Caco-2 (cell line): ENCODE results near the gene URI1. TPM values are rescaled to one million over a fixed set of nuclear protein-coding genes. Genes with fewer than 3 reads are reported as not detected.

ENCODE experiments used
- BruUV-seq: library from RNA; stranded (reverse); fragments of 400-500 nt; replicated peaks from 2 replicates; lab custom pipeline; 2021; lab: Mats Ljungman, UMichigan
- CTCF ChIA-PET: fragments of 300-600 bp; sonication (Branson Sonifier 250); formaldehyde crosslinking; loops from one replicate; lab custom pipeline; 2022; ENCODE audit warnings: antibody characterized with exemption; lab: Charles Lee
- POLR2A ChIA-PET: fragments of 300-600 bp; sonication (Branson Sonifier 250); formaldehyde crosslinking; loops from one replicate; lab custom pipeline; 2022; ENCODE audit warnings: antibody characterized with exemption; lab: Charles Lee
- DNase-seq, 2 experiments: peaks; one replicate each; pipeline versions ENCODE4 v3.0.0 to v3.0.0-alpha.2; 2020 to 2022
- H3K27me3 ChIP-seq: replicated peaks from 2 replicates; pipeline ENCODE4 v1.6.0; 2011; ENCODE audit warnings: low read length; ENCODE audit not compliant: control insufficient read depth, insufficient read depth
- H3K36me3 ChIP-seq: 2 replicates; pipeline ENCODE4 v1.5.1; 2011; ENCODE audit warnings: low read length; ENCODE audit not compliant: control insufficient read depth, insufficient read depth
- H3K4me1 ChIP-seq: fragments of 250-450 bp; sonication (Bioruptor Pico); 2 replicates; pipeline ENCODE4 v1.5.1; 2020; ENCODE audit warnings: mild to moderate bottlenecking
- H3K4me3 ChIP-seq: 2 replicates; pipeline ENCODE4 v1.5.1; 2011; ENCODE audit warnings: low read depth, mild to moderate bottlenecking, control low read depth, low read length
- H3K9me3 ChIP-seq: fragments of 250-450 bp; sonication (Bioruptor Pico); 2 replicates; pipeline ENCODE4 v1.5.1; 2020; ENCODE audit warnings: mild to moderate bottlenecking, moderate library complexity
- H3K27ac Mint-ChIP-seq: one replicate; pipeline ENCODE4 v1.8.0; 2022; ENCODE audit warnings: mixed read lengths; ENCODE audit not compliant: unreplicated experiment
- H3K27me3 Mint-ChIP-seq: one replicate; pipeline ENCODE4 v1.8.0; 2022; ENCODE audit warnings: mixed read lengths; ENCODE audit not compliant: insufficient read depth, unreplicated experiment
- H3K36me3 Mint-ChIP-seq: one replicate; pipeline ENCODE4 v1.8.0; 2022; ENCODE audit warnings: mild to moderate bottlenecking, mixed read lengths; ENCODE audit not compliant: insufficient read depth, unreplicated experiment
- H3K4me1 Mint-ChIP-seq: one replicate; pipeline ENCODE4 v1.8.0; 2022; ENCODE audit warnings: low read depth, mixed read lengths; ENCODE audit not compliant: unreplicated experiment
- H3K4me3 Mint-ChIP-seq: one replicate; pipeline ENCODE4 v1.8.0; 2022; ENCODE audit warnings: mild to moderate bottlenecking, moderate library complexity, mixed read lengths; ENCODE audit not compliant: unreplicated experiment
- H3K9me3 Mint-ChIP-seq: one replicate; pipeline ENCODE4 v1.8.0; 2022; ENCODE audit warnings: mixed read lengths; ENCODE audit not compliant: unreplicated experiment
- CTCF ChIP-seq, 2 experiments: fragments of 200-600 bp in 1 of 2; IDR thresholded peaks; 1 replicate in 1 of 2; 2 replicates in 1 of 2; pipeline versions ENCODE4 v1.5.1 to v1.8.0; 2011 to 2022; ENCODE audit warnings: antibody characterized with exemption in 1 of 2, control low read depth in 1 of 2, inconsistent platforms in 1 of 2, low read depth in 1 of 2, low read length in 1 of 2, mild to moderate bottlenecking in 1 of 2, moderate library complexity in 1 of 2; ENCODE audit not compliant: insufficient read depth in 1 of 2, severe bottlenecking in 1 of 2, unreplicated experiment in 1 of 2
- intact Hi-C: fragments of 100-400 bp; cut with micrococcal nuclease; formaldehyde crosslinking; loops from one replicate; pipeline ENCODE4 v1.10.0; 2022; ENCODE audit not compliant: unreplicated experiment
- total RNA-seq: library from RNA; stranded (reverse); gene quantifications from 2 replicates; pipeline ENCODE4 v1.2.3, GENCODE V29; 2022

URI1 gene
- total RNA-seq, 1 experiment from 2014 or later, result 59.5 TPM

GRCh38 chr19:30006207-30006606 is 64.2 kb downstream of the URI1 start:
- POLR2A ChIA-PET, result no interaction called here
- no peak overlapping the region for H3K4me3 ChIP-seq
- Mint-ChIP-seq H3K36me3 (peaks cover 29% of the 10 kb centered on the region), H3K4me1 (peaks cover 18% of the 10 kb centered on the region), H3K4me3 (no peak overlapping the region), H3K9me3 (no peaks in the 10 kb centered on the region), H3K27ac (no peak overlapping the region), H3K27me3 (no peaks in the 10 kb centered on the region)
- no peaks in the 10 kb centered on the region for H3K27me3 ChIP-seq
- H3K9me3 ChIP-seq, result no peaks in the 10 kb centered on the region
- DNase-seq, result no peak
- no peak for TF ChIP-seq CTCF (IDR thresholded peaks at IDR 0.05; ENCODE audit: insufficient read depth in 1 of 2, low read depth in 1 of 2, low read length in 1 of 2, severe bottlenecking in 1 of 2, unreplicated experiment in 1 of 2)
- H3K36me3 ChIP-seq, result no peaks in the 10 kb centered on the region
- BruUV-seq, result no TSS peak
- intact Hi-C loops, result no loop called here
- H3K4me1 ChIP-seq, result peaks cover 2% of the 10 kb centered on the region; the same call in 1 of the 2 replicates
- CTCF ChIA-PET, result no interaction called here

GRCh38 chr19:30008169-30008568 is 66.1 kb downstream of the URI1 start:
- peaks cover 39% of the 10 kb centered on the region for H3K36me3 Mint-ChIP-seq
- no peaks in the 10 kb centered on the region for H3K9me3 Mint-ChIP-seq
- H3K4me1 Mint-ChIP-seq, result peaks cover 11% of the 10 kb centered on the region
- intact Hi-C loops, result no loop called here
- CTCF ChIA-PET, result no interaction called here
- TF ChIP-seq CTCF (IDR thresholded peaks at IDR 0.05; ENCODE audit: insufficient read depth in 1 of 2, low read depth in 1 of 2, low read length in 1 of 2, severe bottlenecking in 1 of 2, unreplicated experiment in 1 of 2), result no peak
- BruUV-seq, result no TSS peak
- Histone ChIP-seq H3K4me3 (no peak overlapping the region), H3K4me1 (no peaks in the 10 kb centered on the region; the same call in 1 of the 2 replicates), H3K36me3 (no peaks in the 10 kb centered on the region), H3K9me3 (no peaks in the 10 kb centered on the region), H3K27me3 (no peaks in the 10 kb centered on the region)
- H3K27ac Mint-ChIP-seq, result no peak overlapping the region
- H3K4me3 Mint-ChIP-seq, result no peak overlapping the region
- no peaks in the 10 kb centered on the region for H3K27me3 Mint-ChIP-seq
- DNase-seq, result no peak
- POLR2A ChIA-PET, result no interaction called here

- Histone ChIP-seq H3K4me1 (no peaks in the 10 kb centered on the region; the same call in 1 of the 2 replicates), H3K9me3 (no peaks in the 10 kb centered on the region), H3K27me3 (no peaks in the 10 kb centered on the region), H3K36me3 (no peaks in the 10 kb centered on the region), H3K4me3 (no peak overlapping the region)
- Mint-ChIP-seq H3K4me3 (no peak overlapping the region), H3K36me3 (peaks cover 47% of the 10 kb centered on the region), H3K9me3 (no peaks in the 10 kb centered on the region), H3K4me1 (peaks cover 6% of the 10 kb centered on the region), H3K27me3 (no peaks in the 10 kb centered on the region), H3K27ac (no peak overlapping the region)
- no TSS peak for BruUV-seq
- POLR2A ChIA-PET, result no interaction called here
- TF ChIP-seq CTCF (IDR thresholded peaks at IDR 0.05; ENCODE audit: insufficient read depth in 1 of 2, low read depth in 1 of 2, low read length in 1 of 2, severe bottlenecking in 1 of 2, unreplicated experiment in 1 of 2), result no peak
- no peak for DNase-seq
- CTCF ChIA-PET, result no interaction called here
- intact Hi-C loops, result no loop called here
Observed at GRCh38 chr19:30009013-30009412, 67.0 kb downstream of the URI1 start.
